Glutamatergic neuron (in vitro differentiated cells): Measurements from ENCODE around the gene HIVEP3. TPM values are rescaled to one million over a fixed set of nuclear protein-coding genes. Genes with fewer than 3 reads are reported as not detected.

Experiments used
- DNase-seq: peaks from one replicate; pipeline ENCODE4 v3.0.0; 2022
- H3K27ac Mint-ChIP-seq: one replicate; pipeline ENCODE4 v1.8.0; 2020; ENCODE audit warnings: mild to moderate bottlenecking, mixed read lengths, inconsistent platforms; ENCODE audit not compliant: unreplicated experiment
- H3K27me3 Mint-ChIP-seq: one replicate; pipeline ENCODE4 v1.8.0; 2020; ENCODE audit warnings: mild to moderate bottlenecking, moderate library complexity, mixed read lengths, inconsistent platforms; ENCODE audit not compliant: unreplicated experiment
- H3K36me3 Mint-ChIP-seq: one replicate; pipeline ENCODE4 v1.8.0; 2020; ENCODE audit warnings: mild to moderate bottlenecking, mixed read lengths, inconsistent platforms; ENCODE audit not compliant: unreplicated experiment
- H3K4me1 Mint-ChIP-seq: one replicate; pipeline ENCODE4 v1.8.0; 2020; ENCODE audit warnings: mild to moderate bottlenecking, low read depth, mixed read lengths, inconsistent platforms; ENCODE audit not compliant: unreplicated experiment
- H3K4me3 Mint-ChIP-seq: one replicate; pipeline ENCODE4 v1.8.0; 2020; ENCODE audit warnings: mild to moderate bottlenecking, mixed read lengths, inconsistent platforms; ENCODE audit not compliant: unreplicated experiment
- H3K9me3 Mint-ChIP-seq: one replicate; pipeline ENCODE4 v1.8.0; 2020; ENCODE audit warnings: mild to moderate bottlenecking, moderate library complexity, mixed read lengths, inconsistent platforms; ENCODE audit not compliant: unreplicated experiment
- CTCF ChIP-seq: fragments of 200-600 bp; sonication (generic); IDR thresholded peaks from one replicate; pipeline ENCODE4 v1.5.0; 2021; ENCODE audit not compliant: partially characterized antibody, unreplicated experiment
- total RNA-seq: library from RNA; stranded (reverse); fragmentation: NEBNext Ultra II Directional; extraction: Animal tissue kit (Norgen Biotek cat#: 25700); gene quantifications from one replicate; pipeline ENCODE4 v1.2.1, GENCODE V29; 2021; ENCODE audit not compliant: unreplicated experiment

HIVEP3 gene
- total RNA-seq, 1 donor from 2014 or later, result 15.1 TPM

- TF ChIP-seq CTCF, result no peak
- Mint-ChIP-seq H3K27me3 (peaks cover 2% of the 10 kb centered on the region), H3K4me3 (no peak overlapping the region), H3K9me3 (peaks cover 1% of the 10 kb centered on the region), H3K36me3 (no peaks in the 10 kb centered on the region), H3K27ac (no peak overlapping the region), H3K4me1 (peaks cover 4% of the 10 kb centered on the region)
- DNase-seq, result no peak
Measured at GRCh38 chr1:41851589-41851988, 67.1 kb downstream of the HIVEP3 start.

GRCh38 chr1:41850029-41850428 lies 68.7 kb downstream of the HIVEP3 start:
- Mint-ChIP-seq H3K9me3 (peaks cover 1% of the 10 kb centered on the region), H3K4me3 (no peak overlapping the region), H3K4me1 (peaks cover 4% of the 10 kb centered on the region), H3K36me3 (peaks cover 5% of the 10 kb centered on the region), H3K27ac (no peak overlapping the region), H3K27me3 (peaks cover 2% of the 10 kb centered on the region)
- DNase-seq, result no peak
- no peak for TF ChIP-seq CTCF

- no peak for DNase-seq
- Mint-ChIP-seq H3K4me3 (no peak overlapping the region), H3K9me3 (peaks cover 1% of the 10 kb centered on the region), H3K27me3 (peaks cover 2% of the 10 kb centered on the region), H3K4me1 (peaks cover 4% of the 10 kb centered on the region), H3K27ac (no peak overlapping the region), H3K36me3 (peaks cover 6% of the 10 kb centered on the region)
- no peak for TF ChIP-seq CTCF
Measured at GRCh38 chr1:41849211-41849759, 69.4 kb downstream of the HIVEP3 start.

GRCh38 chr1:41848216-41848952 lies 70.3 kb downstream of the HIVEP3 start:
- Mint-ChIP-seq H3K9me3 (peaks cover 1% of the 10 kb centered on the region), H3K27ac (no peak overlapping the region), H3K4me1 (peaks cover 4% of the 10 kb centered on the region), H3K27me3 (peaks cover 2% of the 10 kb centered on the region), H3K36me3 (peaks cover 6% of the 10 kb centered on the region), H3K4me3 (no peak overlapping the region)
- no peak for TF ChIP-seq CTCF
- DNase-seq, result no peak

- TF ChIP-seq CTCF, result no peak
- DNase-seq, result no peak
- H3K4me3 Mint-ChIP-seq, result no peak overlapping the region
- no peaks in the 10 kb centered on the region for H3K9me3 Mint-ChIP-seq
- H3K27me3 Mint-ChIP-seq, result peaks cover 2% of the 10 kb centered on the region
- no peak overlapping the region for H3K27ac Mint-ChIP-seq
- H3K4me1 Mint-ChIP-seq, result peaks cover 8% of the 10 kb centered on the region
- peaks cover 6% of the 10 kb centered on the region for H3K36me3 Mint-ChIP-seq
Measured at GRCh38 chr1:41847733-41848132, 71.0 kb downstream of the HIVEP3 start.
